Rectal smooth muscle tissue (tissue), 1 donor: ENCODE data around the gene PHGDH.
"Not testable (repeated sequence)": the region's sequence is repeated elsewhere in the genome, so short reads cannot be mapped to it uniquely, and the experiment has no call there.

Experiments
- H3K27ac ChIP-seq: one replicate; pipeline ENCODE4 v1.7.0; 2013; ENCODE audit warnings: low read depth, low read length, inconsistent platforms
- H3K27me3 ChIP-seq: one replicate; pipeline ENCODE4 v1.7.0; 2013; ENCODE audit warnings: low read length; ENCODE audit not compliant: control insufficient read depth, insufficient read depth
- H3K36me3 ChIP-seq: one replicate; pipeline ENCODE4 v1.7.0; 2013; ENCODE audit warnings: low read length; ENCODE audit not compliant: control insufficient read depth, insufficient read depth
- H3K4me1 ChIP-seq: one replicate; pipeline ENCODE4 v1.7.0; 2013; ENCODE audit warnings: low read length; ENCODE audit not compliant: control insufficient read depth, insufficient read depth
- H3K4me3 ChIP-seq: one replicate; pipeline ENCODE4 v1.7.0; 2013; ENCODE audit warnings: low read length
- H3K9ac ChIP-seq: one replicate; pipeline ENCODE4 v1.7.0; 2013; ENCODE audit warnings: low read length

The PHGDH gene

DNA sequence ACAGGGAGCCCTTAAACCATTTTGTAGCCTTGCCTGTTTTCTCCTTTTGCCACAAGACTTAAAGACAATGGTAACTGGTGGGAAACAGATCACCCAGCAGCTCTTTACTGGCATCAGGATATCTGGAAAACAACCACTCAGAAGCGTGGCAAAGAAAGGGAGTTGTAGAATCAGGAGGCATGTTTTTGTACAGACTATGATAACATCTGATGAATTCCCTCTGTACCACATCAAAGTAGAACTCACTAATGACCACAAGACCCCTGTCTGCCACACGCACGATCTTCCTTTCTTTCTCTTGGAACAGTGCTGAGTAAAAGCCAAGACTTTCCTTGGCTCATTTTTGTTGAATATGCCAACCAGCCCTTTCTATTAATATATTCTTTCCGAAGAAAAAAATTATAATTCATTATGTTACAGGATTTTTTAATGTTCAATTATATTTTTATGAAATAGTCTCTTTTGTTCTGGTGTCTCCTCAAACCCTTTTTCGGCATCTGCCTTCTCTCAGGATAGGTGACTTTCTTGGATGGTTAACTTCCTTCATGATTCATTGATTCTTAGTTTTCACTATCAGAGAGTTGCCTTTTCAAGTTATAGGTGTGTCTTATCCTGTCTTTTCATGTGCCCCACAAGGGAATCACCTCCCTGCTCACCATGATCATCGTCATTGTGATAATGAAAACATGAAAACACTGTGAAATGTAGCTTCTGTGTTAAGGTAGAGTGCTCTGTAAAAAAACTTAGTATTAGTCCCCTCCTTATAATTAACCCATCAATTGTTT lies 7.9 kb upstream of the PHGDH start:
- Histone ChIP-seq H3K27ac (no peak overlapping the region), H3K36me3 (no peaks in the 10 kb centered on the region), H3K9ac (no peak overlapping the region), H3K4me3 (no peak overlapping the region), H3K4me1 (no peaks in the 10 kb centered on the region), H3K27me3 (no peaks in the 10 kb centered on the region)

DNA sequence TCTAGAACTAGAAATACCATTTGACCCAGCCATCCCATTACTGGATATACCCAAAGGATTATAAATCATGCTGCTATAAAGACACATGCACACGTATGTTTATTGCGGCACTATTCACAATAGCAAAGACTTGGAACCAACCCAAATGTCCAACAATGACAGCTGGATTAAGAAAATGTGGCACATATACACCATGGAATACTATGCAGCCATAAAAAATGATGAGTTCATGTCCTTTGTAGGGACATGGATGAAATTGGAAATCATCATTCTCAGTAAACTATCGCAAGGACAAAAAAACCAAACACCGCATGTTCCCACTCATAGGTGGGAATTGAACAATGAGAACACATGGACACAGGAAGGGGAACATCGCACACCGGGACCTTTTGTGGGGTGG lies 5.1 kb upstream of the PHGDH start:
- H3K4me3 ChIP-seq, H3K27me3 ChIP-seq, H3K9ac ChIP-seq, H3K4me1 ChIP-seq, H3K36me3 ChIP-seq, H3K27ac ChIP-seq: not testable (repeated sequence)

DNA sequence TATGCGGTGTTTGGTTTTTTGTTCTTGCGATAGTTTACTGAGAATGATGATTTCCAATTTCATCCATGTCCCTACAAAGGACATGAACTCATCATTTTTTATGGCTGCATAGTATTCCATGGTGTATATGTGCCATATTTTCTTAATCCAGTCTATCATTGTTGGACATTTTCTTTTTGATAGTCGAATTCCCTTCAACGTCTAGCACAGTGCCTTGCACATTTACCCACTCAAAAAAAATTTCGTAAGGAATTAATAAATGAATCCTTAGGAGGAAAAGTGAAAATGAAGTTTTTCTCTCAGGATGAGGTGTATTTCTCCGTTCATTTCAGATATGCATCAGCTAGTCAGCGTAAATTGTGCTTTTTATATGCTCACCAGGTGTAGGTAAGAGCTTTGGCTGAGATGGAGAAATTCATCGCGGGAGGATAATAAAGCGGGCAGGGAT lies 354 bp upstream of the PHGDH start:
- Histone ChIP-seq H3K4me3 (peak overlapping the region; percentile 78), H3K27ac (peak overlapping the region; percentile 59)
- H3K27me3 ChIP-seq, H3K4me1 ChIP-seq, H3K36me3 ChIP-seq, H3K9ac ChIP-seq: not testable (repeated sequence)

DNA sequence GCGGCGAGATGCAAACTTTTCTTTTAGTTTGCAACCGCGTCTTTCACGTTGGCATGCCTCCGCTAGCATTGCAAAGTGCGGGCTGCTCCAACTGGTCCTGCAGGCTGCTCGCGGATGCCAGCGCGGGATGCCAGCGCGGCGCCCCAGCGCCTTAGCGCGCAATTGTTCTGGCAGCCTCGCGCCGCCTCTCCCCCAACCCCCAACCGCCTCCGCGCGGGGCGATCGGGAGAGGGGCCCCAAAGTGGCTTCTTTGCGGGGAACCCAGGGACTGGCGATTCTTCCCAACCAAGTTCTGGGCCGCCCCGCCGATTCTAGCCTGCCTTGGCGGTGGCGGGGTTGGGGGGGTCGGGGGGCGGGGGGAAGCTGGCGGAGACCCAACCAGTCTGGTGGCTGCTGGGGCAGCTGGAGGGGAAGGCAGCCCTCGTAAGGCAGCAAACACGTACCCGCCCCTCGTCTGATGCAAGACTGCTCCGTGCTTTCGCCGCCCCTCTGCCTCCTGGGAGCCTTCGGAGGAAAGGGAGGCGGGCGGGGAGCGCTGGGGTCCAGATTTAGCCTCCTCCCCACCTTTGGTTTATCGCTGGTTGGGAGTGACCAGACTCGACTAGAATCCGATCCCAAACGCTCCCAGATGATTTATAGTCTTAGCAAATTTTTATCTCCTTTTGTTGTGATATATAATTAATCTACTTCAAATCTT lies 756 bp downstream of the PHGDH start:
- Histone ChIP-seq H3K27ac (peak overlapping the region; percentile 66), H3K4me3 (peak overlapping the region; percentile 78), H3K4me1 (peaks cover 5% of the 10 kb centered on the region), H3K9ac (no peak overlapping the region), H3K27me3 (no peaks in the 10 kb centered on the region), H3K36me3 (no peaks in the 10 kb centered on the region)

DNA sequence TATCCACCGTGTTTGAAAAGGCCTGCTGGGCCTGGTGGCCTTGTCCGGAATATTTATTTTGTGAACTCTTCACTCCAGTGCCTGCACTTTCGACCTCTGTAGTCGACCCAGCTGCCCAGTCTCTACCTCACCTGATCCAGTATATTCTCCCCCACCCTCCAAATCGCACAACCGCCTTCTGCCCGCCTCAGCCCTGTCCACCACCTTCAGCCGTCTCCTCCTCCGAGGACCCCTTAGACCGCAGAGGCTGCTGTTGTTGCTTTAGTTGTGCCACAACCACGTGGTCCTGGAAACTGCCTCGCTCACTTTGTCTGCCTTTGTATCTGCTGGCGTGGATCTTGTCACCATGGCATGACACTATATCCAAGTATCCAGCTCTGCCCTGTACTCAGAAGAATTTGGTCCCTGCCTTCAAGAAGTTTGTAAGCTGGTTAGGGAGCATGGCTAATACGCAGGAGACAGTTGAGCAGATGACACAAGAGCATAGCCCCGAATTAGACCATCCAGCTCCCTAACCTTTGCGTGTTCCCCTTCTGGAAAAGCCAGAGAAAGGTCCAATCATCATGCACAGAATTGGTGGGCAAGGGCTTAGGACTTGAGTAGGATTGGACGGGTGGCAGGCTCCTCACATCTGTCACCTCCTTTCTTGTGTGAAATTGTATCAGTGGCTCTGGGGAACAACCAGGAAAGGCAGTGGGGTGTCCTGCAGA lies 1.5 kb downstream of the PHGDH start:
- peaks cover 5% of the 10 kb centered on the region for H3K4me1 ChIP-seq
- H3K36me3 ChIP-seq = no peaks in the 10 kb centered on the region
- peak overlapping the region; percentile 66 for H3K27ac ChIP-seq
- H3K4me3 ChIP-seq = peak overlapping the region; percentile 53
- H3K27me3 ChIP-seq = no peaks in the 10 kb centered on the region
- no peak overlapping the region for H3K9ac ChIP-seq

DNA sequence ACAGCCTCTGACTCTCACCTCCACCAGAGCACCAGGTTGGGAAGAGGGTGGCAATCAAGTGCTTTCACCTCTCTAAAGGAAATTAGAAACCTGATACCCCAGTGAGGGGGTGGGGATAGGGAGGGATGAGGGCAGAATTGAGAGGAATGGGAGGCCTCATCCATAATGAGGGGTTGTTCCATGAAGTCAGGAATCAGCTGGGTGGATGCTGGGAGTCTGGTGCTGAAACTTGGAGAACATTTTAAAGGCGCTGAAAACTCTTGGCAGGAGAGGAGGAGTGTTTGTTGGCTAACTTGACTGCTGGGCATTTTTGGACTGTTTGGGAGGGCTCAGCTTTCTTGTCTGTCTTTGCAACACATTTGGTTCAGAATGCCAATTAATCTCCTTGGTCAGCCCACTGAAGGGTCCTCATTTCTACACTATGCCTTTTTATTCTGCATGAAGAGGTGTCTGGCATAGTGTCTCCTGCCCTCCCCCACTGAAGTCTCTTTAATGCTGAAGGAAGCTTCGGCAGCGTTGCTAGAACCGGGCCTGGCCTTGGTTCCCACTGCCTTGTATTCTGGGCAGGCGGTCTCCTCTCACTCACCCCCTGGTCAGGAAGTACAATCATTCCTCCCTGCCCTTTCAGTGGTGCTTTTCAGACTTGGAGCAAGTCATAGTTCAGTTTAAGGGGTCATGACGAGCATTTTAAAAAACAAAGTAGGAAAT lies 2.2 kb downstream of the PHGDH start:
- no peak overlapping the region for H3K9ac ChIP-seq

DNA sequence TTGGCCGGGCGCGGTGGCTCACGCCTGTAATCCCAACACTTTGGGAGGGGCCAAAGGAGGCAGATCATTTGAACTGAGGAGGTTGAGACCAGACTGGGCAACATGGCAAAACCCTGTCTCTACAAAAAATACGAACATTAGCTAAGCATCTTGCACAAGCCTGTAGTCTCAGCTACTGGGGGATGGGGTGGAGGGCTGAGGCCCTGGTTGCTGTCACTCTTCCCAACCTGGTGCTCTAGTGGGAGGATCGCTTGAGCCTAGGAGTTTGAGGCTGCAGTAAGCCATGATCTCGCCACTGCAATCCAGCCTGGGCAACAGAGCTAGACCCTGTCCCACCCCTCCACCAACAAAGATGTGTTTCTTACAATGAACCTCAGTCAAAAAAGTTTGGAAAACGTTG lies 2.8 kb downstream of the PHGDH start:
- peaks cover 5% of the 10 kb centered on the region for H3K4me1 ChIP-seq
- no peaks in the 10 kb centered on the region for H3K27me3 ChIP-seq
- no peak overlapping the region for H3K27ac ChIP-seq
- no peak overlapping the region for H3K9ac ChIP-seq
- H3K4me3 ChIP-seq = no peak overlapping the region
- H3K36me3 ChIP-seq = no peaks in the 10 kb centered on the region

More for the DNA sequence above, 2.2 kb downstream of the PHGDH start:
- Histone ChIP-seq H3K27me3 (no peaks in the 10 kb centered on the region), H3K4me1 (peaks cover 5% of the 10 kb centered on the region), H3K36me3 (no peaks in the 10 kb centered on the region), H3K4me3 (no peak overlapping the region), H3K27ac (peak overlapping the region; percentile 66)

DNA sequence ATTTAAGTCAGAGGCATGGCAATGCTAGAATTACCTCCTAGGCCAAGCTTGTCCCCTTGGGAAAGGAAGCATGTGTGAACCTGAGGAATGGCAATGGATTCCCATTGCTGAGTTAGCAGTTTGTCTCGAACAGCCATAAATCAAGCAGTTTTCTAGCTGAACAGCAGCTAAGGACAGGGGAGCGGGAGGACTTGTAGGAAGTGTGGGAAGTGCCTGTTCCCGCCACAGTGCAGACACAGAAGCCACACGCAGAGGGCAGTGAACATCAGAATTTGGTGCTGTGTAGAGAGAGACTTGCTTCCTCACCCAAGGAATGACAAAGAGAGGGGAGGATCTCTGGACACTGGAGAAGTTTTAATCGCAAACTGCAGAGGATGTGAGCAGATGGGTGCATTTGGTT lies 3.8 kb downstream of the PHGDH start:
- H3K4me1 ChIP-seq = peaks cover 5% of the 10 kb centered on the region
- no peaks in the 10 kb centered on the region for H3K36me3 ChIP-seq
- no peak overlapping the region for H3K4me3 ChIP-seq
- H3K27me3 ChIP-seq = no peaks in the 10 kb centered on the region
- no peak overlapping the region for H3K27ac ChIP-seq
- H3K9ac ChIP-seq = no peak overlapping the region

DNA sequence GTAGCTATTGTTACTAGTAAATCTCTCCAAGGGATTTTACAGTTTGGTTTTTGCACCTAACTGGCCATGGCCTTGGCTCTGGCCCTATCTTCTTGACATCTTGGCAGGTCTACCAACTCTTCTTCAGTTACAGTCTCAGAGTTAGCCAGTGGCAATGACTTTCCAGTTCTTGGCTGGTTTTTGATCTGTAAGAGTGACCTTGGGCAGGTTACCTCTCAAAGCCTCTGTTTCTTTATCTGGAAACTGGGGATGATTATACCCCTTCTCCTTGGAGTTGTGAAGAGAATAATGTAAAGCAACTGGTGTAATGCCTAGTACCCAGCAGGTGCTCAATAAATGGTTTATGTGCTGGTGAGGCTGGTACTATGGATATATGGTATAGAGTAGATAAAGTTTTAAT lies 6.7 kb downstream of the PHGDH start:
- H3K9ac ChIP-seq = no peak overlapping the region
- H3K27me3 ChIP-seq = no peaks in the 10 kb centered on the region
- no peaks in the 10 kb centered on the region for H3K36me3 ChIP-seq
- H3K27ac ChIP-seq = no peak overlapping the region
- H3K4me1 ChIP-seq = peaks cover 3% of the 10 kb centered on the region
- no peak overlapping the region for H3K4me3 ChIP-seq

DNA sequence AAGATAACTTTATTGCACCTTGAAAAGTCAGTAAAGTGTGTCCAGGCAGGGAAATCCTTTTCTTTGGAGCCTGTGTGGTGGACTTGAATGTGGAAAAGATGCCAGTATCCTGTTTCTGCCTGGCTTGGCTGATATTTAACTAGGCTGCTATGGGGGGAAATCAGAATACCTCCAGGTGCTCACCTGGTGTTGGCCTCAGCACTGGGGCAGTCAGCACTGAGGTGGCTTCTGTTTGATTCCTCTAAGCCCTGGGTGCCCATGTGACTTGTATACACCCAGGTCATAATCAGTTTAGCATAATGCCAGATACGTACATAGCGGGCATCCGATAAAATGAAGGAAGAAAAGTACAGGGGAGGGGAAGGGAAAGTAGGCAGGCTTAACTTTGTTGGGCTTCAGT lies 7.2 kb downstream of the PHGDH start:
- H3K36me3 ChIP-seq = no peaks in the 10 kb centered on the region
- no peaks in the 10 kb centered on the region for H3K27me3 ChIP-seq
- no peak overlapping the region for H3K4me3 ChIP-seq
- H3K4me1 ChIP-seq = peaks cover 2% of the 10 kb centered on the region
- H3K9ac ChIP-seq = no peak overlapping the region
- H3K27ac ChIP-seq = no peak overlapping the region

DNA sequence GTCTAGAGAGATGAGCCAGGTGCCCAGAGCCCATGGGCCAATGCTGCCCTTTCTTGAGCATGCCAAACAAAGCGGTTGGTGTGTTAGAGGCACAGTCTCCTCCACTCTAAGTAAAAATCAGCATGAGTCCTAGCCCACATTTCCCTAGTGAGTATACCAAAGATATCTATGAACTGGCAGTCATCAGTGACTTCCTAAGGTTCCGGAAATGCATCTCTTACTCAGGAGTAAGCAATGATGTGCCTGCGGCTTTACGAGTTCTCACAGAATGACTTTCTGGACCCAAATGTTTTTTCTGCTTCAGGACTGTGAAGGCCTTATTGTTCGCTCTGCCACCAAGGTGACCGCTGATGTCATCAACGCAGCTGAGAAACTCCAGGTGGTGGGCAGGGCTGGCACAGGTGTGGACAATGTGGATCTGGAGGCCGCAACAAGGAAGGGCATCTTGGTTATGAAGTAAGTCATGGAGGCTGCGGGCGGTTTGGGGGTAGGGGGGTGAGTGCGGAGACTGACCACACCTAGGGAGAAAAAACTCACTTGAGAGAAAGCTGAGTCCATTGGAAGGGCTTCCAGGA lies 9.2 kb downstream of the PHGDH start:
- Histone ChIP-seq H3K27ac (no peak overlapping the region), H3K27me3 (no peaks in the 10 kb centered on the region), H3K36me3 (no peaks in the 10 kb centered on the region), H3K9ac (no peak overlapping the region), H3K4me3 (no peak overlapping the region), H3K4me1 (no peaks in the 10 kb centered on the region)

DNA sequence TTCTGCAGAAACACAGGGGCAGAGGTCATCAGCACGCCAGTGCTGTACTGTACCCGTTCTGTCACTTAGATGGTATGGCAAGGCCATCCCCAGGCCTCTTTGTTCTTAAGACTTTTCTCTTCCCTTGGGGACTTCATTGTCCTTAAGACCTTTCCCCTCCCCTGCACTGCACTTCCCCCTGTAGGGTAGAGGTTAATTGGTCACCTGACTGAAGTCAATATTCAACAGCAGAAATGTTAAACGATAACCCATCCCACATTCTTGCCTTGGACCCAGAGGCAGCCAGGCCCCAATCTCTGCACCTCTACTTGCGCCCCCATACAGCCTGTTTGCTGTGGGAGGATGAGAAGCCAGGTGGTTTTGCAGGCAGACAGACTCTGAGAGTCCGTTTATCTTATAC lies 10.2 kb downstream of the PHGDH start:
- Histone ChIP-seq H3K27me3 (no peaks in the 10 kb centered on the region), H3K27ac (no peak overlapping the region), H3K9ac (no peak overlapping the region), H3K4me3 (no peak overlapping the region), H3K36me3 (no peaks in the 10 kb centered on the region), H3K4me1 (no peaks in the 10 kb centered on the region)
